Duodenal mucosa (tissue), 2 donors: ENCODE data around the gene STYX.

Experiments
- H3K27ac ChIP-seq: one replicate; pipeline ENCODE4 v1.7.0; 2013; ENCODE audit warnings: low read depth, low read length
- H3K27me3 ChIP-seq, 2 donors: one replicate each; pipeline ENCODE4 v1.7.0; 2013; ENCODE audit warnings: low read length in 2 of 2, control low read depth in 1 of 2; ENCODE audit not compliant: insufficient read depth in 2 of 2, control insufficient read depth in 1 of 2
- H3K36me3 ChIP-seq, 2 donors: one replicate each; pipeline ENCODE4 v1.7.0; 2013; ENCODE audit warnings: low read length in 2 of 2, control low read depth in 1 of 2; ENCODE audit not compliant: insufficient read depth in 2 of 2, control insufficient read depth in 1 of 2
- H3K4me1 ChIP-seq, 2 donors: one replicate each; pipeline ENCODE4 v1.7.0; 2013; ENCODE audit warnings: low read length in 2 of 2, control low read depth in 1 of 2; ENCODE audit not compliant: insufficient read depth in 2 of 2, control insufficient read depth in 1 of 2
- H3K4me3 ChIP-seq, 2 donors: one replicate each; pipeline ENCODE4 v1.7.0; 2013; ENCODE audit warnings: low read length in 2 of 2, low read depth in 1 of 2
- H3K9ac ChIP-seq, 2 donors: one replicate each; pipeline ENCODE4 v1.7.0; 2013; ENCODE audit warnings: low read length in 2 of 2, low read depth in 1 of 2
- H3K9me3 ChIP-seq, 2 donors: one replicate each; pipeline ENCODE4 v1.7.0; 2013; ENCODE audit warnings: low read length in 2 of 2, control low read depth in 1 of 2; ENCODE audit not compliant: control insufficient read depth in 1 of 2

Gene STYX

DNA sequence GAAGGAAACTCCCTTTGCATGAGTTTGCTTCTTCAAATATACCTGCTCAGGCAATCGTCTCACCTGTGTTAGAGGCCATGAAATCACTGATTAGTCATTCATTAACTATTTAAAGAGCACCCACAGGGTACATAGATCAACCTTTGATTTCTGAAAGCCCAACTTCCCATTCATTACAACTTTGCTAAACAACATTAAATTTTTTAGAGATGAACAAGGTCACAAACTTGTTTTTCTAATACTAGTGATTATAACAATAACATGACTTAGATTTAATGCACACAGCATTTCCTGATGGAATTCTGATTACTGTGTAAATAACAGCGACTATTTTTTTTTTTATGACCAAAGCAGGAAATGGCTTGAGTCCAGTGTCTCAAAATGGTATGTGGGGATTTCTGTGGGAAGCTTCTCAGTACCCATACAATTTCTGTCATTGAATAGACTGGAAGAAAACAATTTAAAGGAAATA, 29.2 kb upstream of the STYX start:
- Histone ChIP-seq H3K9me3 (no peaks in the 10 kb centered on the region), H3K36me3 (no peaks in the 10 kb centered on the region), H3K27ac (no peak overlapping the region), H3K9ac (peak overlapping the region in 1 of 2 donors; percentile 39), H3K27me3 (no peaks in the 10 kb centered on the region), H3K4me1 (peaks cover 6 to 17% of the 10 kb centered on the region in 2 donors), H3K4me3 (no peak overlapping the region)

DNA sequence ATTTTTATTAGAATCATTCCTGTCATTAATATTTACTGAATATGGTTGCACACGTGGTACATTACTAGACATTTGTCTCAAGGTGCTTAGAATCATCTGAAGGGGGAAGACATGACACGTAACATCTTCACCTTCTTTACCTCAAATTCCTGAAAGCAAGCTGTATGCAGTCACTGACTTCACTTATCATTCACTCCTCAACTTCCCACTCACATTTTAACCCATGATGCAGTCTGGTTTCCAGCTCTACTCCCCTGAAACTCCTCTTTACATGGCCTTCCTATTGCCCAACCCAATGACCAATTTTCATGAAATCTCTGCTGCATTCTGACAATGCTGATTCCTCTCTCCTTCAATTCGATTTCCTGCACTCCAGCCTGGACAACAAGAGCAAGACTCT, 28.7 kb upstream of the STYX start:
- no peak overlapping the region for H3K9ac ChIP-seq
- H3K4me1 ChIP-seq = peaks cover 5 to 17% of the 10 kb centered on the region in 2 donors
- no peak overlapping the region for H3K4me3 ChIP-seq
- H3K9me3 ChIP-seq = no peaks in the 10 kb centered on the region
- H3K27me3 ChIP-seq = no peaks in the 10 kb centered on the region
- no peaks in the 10 kb centered on the region for H3K36me3 ChIP-seq
- H3K27ac ChIP-seq = peak overlapping the region; percentile 23

GRCh38 chr14:52703225-52703624, 26.7 kb upstream of the STYX start:
- H3K27me3 ChIP-seq = no peaks in the 10 kb centered on the region
- H3K36me3 ChIP-seq = no peaks in the 10 kb centered on the region
- no peak overlapping the region for H3K4me3 ChIP-seq
- H3K9ac ChIP-seq = no peak overlapping the region
- no peak overlapping the region for H3K27ac ChIP-seq
- peaks cover 13 to 28% of the 10 kb centered on the region in 2 donors for H3K4me1 ChIP-seq
- H3K9me3 ChIP-seq = no peaks in the 10 kb centered on the region

DNA sequence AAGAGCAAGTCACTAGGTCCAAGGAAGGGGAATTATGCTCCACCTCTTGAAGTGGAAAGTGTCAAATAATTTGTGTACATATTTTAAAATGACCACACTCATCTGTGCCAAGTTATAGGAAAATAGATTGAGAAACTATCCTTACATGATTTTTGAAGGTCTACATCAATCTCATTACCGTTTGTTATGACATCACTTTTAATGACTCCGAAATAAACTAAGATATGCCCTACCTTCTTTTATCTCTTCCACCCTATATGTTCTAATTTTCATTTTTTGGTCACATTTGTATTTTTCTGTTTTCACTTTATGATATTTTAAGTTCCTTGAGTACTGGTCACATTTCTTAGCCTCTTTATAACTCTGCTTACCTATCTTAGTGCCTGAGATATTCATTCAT, 26.3 kb upstream of the STYX start:
- H3K36me3 ChIP-seq = peaks cover 0 to under 1% of the 10 kb centered on the region in 2 donors
- H3K4me3 ChIP-seq = no peak overlapping the region
- H3K27ac ChIP-seq = no peak overlapping the region
- no peaks in the 10 kb centered on the region for H3K9me3 ChIP-seq
- peaks cover 16 to 32% of the 10 kb centered on the region in 2 donors for H3K4me1 ChIP-seq
- no peaks in the 10 kb centered on the region for H3K27me3 ChIP-seq
- H3K9ac ChIP-seq = no peak overlapping the region

DNA sequence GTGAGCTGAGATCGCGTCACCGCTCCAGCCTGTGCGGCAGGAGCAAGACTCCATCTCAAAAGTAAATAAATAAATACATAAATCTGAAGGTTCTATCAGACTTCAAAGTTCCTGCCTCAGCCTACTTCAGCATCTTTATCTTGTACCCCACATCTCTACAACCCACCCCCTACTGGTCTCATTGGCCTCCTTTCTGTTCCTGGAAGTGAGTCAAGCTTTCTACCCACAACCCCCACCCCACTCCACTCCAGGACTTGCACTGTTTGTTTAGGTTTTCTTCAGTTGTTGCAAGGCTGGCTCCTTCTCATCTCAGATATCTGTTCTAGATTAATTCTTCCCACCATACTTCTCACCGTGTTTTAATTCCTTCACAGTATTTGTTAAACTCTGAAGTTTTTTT, 23.7 kb upstream of the STYX start:
- peak overlapping the region; percentile 91 to 99 for H3K4me3 ChIP-seq

GRCh38 chr14:52706724-52707706, 23.0 kb upstream of the STYX start, which contains the start of gene PSMC6:
Gene PSMC6 (plus strand): TSS chr14:52707200. CDS start chr14:52707220, 20 bp downstream.
- Histone ChIP-seq H3K9ac (peak within 1 kb of the TSS; percentile 91 to 93), H3K4me1 (peaks cover 13 to 25% of the 10 kb centered on the region in 2 donors), H3K27ac (peak within 1 kb of the TSS; percentile 82), H3K4me3 (peak within 1 kb of the TSS; percentile 91 to 99), H3K27me3 (no peaks in the 10 kb centered on the region), H3K9me3 (no peaks in the 10 kb centered on the region), H3K36me3 (peaks cover 4 to 24% of the 10 kb centered on the region in 2 donors)

More for the DNA sequence above, 23.7 kb upstream of the STYX start:
- Histone ChIP-seq H3K27me3 (no peaks in the 10 kb centered on the region), H3K4me1 (peaks cover 13 to 26% of the 10 kb centered on the region in 2 donors), H3K9me3 (no peaks in the 10 kb centered on the region), H3K27ac (peak overlapping the region; percentile 82), H3K36me3 (peaks cover 3 to 17% of the 10 kb centered on the region in 2 donors), H3K9ac (peak overlapping the region; percentile 71 to 91)

- Histone ChIP-seq H3K4me1 (peaks cover 9 to 14% of the 10 kb centered on the region in 2 donors), H3K9ac (no peak overlapping the region), H3K9me3 (no peaks in the 10 kb centered on the region), H3K36me3 (peaks cover 9 to 68% of the 10 kb centered on the region in 2 donors), H3K27ac (no peak overlapping the region), H3K4me3 (no peak overlapping the region), H3K27me3 (no peaks in the 10 kb centered on the region)
Measured at GRCh38 chr14:52711666-52712065, 18.3 kb upstream of the STYX start.

DNA sequence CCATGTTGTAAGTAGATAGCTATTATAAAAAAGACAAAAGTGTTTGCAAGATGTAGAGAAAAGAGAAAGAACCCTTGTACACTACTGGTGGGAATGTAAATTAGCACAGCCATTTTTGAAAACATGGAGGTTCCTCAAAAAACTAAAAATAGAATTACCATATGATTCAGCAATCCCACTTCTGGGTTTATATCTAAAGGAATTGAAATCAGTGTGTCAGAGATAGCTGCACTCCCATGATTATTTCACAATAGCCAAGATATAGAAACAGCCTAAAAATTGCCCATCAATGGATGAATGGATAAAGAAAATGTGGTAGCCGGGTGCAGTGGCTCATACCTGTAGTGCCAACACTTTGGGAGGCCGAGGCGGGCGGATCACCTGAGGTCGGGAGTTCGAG, 13.8 kb upstream of the STYX start:
- Histone ChIP-seq H3K27ac (no peak overlapping the region), H3K4me3 (no peak overlapping the region), H3K27me3 (no peaks in the 10 kb centered on the region), H3K9me3 (no peaks in the 10 kb centered on the region), H3K4me1 (no peaks in the 10 kb centered on the region), H3K36me3 (peaks cover 26 to 84% of the 10 kb centered on the region in 2 donors), H3K9ac (no peak overlapping the region)

GRCh38 chr14:52723514-52724359, 6.2 kb upstream of the STYX start:
- Histone ChIP-seq H3K4me3 (no peak overlapping the region), H3K27ac (no peak overlapping the region), H3K9me3 (no peaks in the 10 kb centered on the region), H3K9ac (no peak overlapping the region), H3K4me1 (no peaks in the 10 kb centered on the region), H3K36me3 (peaks cover 38 to 70% of the 10 kb centered on the region in 2 donors), H3K27me3 (no peaks in the 10 kb centered on the region)

GRCh38 chr14:52724360-52724644, 5.7 kb upstream of the STYX start:
- no peak overlapping the region for H3K9ac ChIP-seq
- H3K27ac ChIP-seq = no peak overlapping the region
- no peaks in the 10 kb centered on the region for H3K4me1 ChIP-seq
- H3K4me3 ChIP-seq = no peak overlapping the region
- H3K27me3 ChIP-seq = no peaks in the 10 kb centered on the region
- H3K36me3 ChIP-seq = peaks cover 33 to 66% of the 10 kb centered on the region in 2 donors
- H3K9me3 ChIP-seq = no peaks in the 10 kb centered on the region
